Activated T-cell treated with anti-CD3 and anti-CD28 coated beads for 4 hours (primary cell): ENCODE results near the gene SERINC2.
"Not testable (repeated sequence)": the region's sequence is repeated elsewhere in the genome, so short reads cannot be mapped to it uniquely, and the experiment has no call there.

Experiments used
- DNase-seq: peaks from one replicate; pipeline ENCODE4 v3.0.0-alpha.2; 2020

The SERINC2 gene

GRCh38 chr1:31472673-31473072 lies 59.7 kb downstream of the SERINC2 start:
- DNase-seq, result not testable (repeated sequence)

- not testable (repeated sequence) for DNase-seq
Measured at GRCh38 chr1:31473508-31473907, 60.5 kb downstream of the SERINC2 start.

GRCh38 chr1:31474567-31474966 lies 61.6 kb downstream of the SERINC2 start:
- not testable (repeated sequence) for DNase-seq

- no peak for DNase-seq
Measured at GRCh38 chr1:31476891-31477846, 64.2 kb downstream of the SERINC2 start.

- no peak for DNase-seq
Measured at GRCh38 chr1:31478167-31478566, 65.2 kb downstream of the SERINC2 start.

GRCh38 chr1:31479811-31480210 lies 66.8 kb downstream of the SERINC2 start:
- DNase-seq, result no peak

GRCh38 chr1:31480426-31480825 lies 67.4 kb downstream of the SERINC2 start:
- not testable (repeated sequence) for DNase-seq

- DNase-seq, result no peak
Measured at GRCh38 chr1:31482482-31483011, 69.5 kb downstream of the SERINC2 start.

- no peak for DNase-seq
Measured at GRCh38 chr1:31483012-31483946, 70.3 kb downstream of the SERINC2 start.
